ENCODE measurements around the gene ANKRD62. TPM values are rescaled to one million over a fixed set of nuclear protein-coding genes. Genes with fewer than 3 reads are reported as not detected.

The ANKRD62 gene
- total RNA-seq: not detected

DNA sequence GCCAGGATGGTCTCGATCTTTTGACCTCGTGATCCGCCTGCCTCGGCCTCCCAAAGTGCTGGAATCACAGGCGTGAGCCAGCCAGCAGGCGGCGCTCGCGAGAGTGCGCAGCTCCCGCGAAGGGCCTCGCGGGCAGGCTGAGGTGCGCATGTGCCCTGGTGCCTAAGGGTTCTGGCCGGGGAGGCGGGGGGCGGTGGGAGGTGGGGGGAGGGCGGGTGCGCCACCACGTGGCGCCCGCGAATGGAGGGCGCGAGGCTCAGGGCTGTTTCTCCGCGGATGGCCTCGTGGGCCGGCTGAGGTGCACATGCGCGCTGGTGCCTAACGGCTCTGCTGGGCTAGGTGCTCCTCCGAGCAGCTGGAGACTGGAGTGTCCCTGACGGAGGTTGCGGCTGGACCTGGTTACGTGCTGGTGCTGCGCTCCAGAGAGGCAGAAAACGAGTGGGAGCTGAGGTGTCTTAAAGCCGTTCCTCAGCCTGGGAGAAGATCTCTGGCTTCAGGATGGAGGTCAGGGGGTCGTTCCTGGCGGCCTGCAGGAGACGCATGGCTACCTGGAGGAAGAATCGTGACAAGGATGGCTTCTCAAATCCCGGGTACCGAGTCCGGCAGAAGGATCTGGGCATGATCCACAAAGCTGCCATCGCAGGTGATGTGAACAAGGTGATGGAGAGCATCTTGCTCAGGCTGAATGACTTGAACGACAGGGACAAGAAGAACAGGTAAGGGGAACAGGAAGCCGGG is at the start of gene ANKRD62:
ANKRD62 (plus strand) TSS at position 324 of the 738 bp plus-strand sequence; CDS start at position 499, 175 bp downstream.
- no peak for DNase-seq (ENCODE audit: low spot score)

- DNase-seq (ENCODE audit: low spot score): no peak
Measured at GRCh38 chr18:12044591-12044990, 49.1 kb upstream of the ANKRD62 start.

DNA sequence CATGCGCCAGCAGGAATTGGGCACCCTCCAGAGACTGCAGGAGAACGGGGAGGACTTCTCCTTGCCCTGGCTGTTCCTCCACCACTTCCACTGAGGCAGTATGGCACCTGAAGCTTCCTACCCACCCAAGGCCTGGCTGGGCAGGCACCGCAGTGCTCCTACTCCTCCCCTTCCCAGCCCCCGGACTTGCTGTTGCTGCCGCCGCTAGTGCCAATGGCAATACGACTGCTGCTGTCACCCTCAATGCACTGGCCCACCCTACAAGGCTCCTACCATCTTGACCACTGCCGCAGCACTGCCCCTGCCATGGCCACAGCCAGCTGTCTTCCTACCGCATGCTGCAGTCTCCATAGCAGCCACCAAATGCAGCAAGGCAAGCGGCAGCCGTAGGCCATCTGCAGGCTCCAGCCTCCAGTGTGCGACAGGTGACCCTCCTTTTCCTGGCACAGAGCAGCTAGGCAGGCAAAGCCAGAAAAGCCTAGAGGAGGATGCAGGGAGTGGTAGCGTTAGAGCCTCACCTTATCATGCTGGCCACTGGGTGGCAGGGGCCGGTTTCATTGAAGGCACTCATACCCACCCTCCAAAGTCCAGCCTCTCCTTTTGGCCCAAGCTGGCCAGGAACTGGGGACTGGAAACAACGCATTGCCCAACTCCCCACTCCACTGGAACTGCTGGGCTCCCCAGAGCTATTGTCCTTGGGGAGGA is 47.4 kb upstream of the ANKRD62 start:
- no peak for DNase-seq (ENCODE audit: low spot score)

DNA sequence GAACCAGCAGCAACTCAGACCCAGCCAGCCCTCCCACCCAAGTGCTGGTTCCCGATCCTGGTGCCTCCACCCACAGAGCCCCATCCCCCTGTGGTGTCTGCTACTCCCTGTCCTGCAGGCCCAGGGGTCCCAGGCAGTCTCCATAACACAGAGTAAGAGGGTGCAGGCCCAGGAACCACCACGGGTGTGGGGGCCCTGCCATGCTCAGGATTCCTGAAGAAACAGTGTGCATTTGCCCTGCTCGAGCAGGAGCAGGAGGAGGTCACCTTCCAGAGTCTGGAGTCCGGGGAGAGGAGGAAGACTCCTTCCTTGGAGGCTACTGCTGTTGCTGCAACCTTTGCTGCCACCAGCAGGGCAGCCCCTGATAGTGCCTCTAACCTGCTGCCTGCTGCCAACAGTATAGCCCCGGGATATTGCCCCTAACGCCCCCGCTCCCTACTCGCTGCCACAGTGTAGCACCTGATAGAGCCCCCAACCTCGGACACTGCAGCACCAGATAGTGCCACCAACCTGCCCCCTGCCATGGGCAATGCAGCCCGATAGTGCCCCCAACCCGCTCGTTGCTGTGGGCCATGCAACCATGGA is 46.8 kb upstream of the ANKRD62 start:
- no peak for DNase-seq (ENCODE audit: low spot score)

- DNase-seq (ENCODE audit: low spot score): no peak
Measured at GRCh38 chr18:12048010-12048826, 45.4 kb upstream of the ANKRD62 start.

GRCh38 chr18:12048827-12049175 is 44.8 kb upstream of the ANKRD62 start:
- no peak for DNase-seq (ENCODE audit: low spot score)

- DNase-seq (ENCODE audit: low spot score): no peak
Measured at GRCh38 chr18:12049978-12050811, 43.4 kb upstream of the ANKRD62 start.

- DNase-seq (ENCODE audit: low spot score): no peak
Measured at GRCh38 chr18:12052866-12053265, 40.8 kb upstream of the ANKRD62 start.

- DNase-seq (ENCODE audit: low spot score): no peak
Measured at GRCh38 chr18:12053289-12053688, 40.4 kb upstream of the ANKRD62 start.

DNA sequence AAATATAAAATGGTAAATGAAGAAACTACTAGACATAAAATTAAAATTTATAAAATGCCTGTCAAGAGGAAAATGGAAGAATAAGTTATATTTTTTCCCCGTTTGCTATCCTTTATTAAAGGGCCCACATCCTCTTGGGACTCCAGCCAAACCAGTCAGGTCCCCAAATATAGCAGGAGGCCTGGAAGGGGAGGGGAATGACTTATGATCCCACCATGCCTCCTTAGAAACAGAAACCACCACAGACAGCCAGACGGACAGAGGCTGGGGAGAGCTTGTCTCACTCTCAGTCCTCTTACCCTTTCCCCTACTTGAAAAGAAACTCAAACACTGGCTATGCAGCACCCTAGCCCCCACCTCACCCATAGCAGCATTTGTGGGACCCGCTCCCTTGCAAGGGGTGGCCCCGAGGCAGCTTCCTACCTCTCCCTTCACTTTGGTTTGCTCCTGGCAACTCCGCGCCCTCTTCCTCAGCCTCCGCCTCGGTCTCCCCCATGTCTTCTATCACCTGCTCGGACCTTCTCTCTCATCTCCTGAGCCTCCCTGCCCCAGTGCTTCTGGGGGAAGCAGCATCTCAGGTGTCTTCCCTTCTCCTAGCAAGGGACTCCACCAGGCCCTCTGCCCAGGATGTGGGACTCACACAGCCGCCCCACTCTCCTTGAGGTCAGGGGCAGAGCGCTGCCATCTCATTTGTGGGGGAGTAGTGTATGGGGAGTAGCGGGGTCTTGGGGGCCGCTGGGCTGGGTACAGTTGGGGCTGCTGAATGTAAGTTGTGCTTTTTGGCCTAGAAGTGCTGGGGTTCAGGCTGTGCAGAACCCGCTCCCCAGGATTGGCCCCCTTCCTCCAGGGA is 37.4 kb upstream of the ANKRD62 start:
- DNase-seq (ENCODE audit: low spot score): no peak

DNA sequence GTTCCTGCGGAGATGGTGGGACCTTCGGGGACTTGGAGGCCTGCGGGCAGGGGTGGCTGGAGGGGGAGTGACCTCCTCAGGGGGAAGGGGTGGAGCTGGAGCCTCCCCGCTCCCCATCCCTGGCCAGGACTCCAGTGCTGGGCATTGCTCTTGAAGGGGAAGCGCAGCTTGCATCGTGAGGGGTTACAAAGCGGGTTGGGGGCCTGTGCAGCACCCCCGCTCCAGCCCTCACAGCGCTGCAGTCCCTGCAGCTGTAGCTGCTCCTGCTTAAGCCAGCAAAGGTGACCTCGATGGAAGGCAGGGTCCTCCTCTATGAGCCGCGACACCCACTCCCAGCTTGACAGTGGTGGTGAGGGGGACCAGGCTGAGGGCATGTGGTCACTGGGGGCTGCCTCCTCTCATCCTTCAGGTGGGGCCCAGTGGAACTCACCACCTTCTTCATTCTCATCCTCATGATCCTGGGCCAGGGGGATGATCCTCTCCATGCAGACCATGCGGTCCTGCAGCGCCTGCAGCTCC is 36.7 kb upstream of the ANKRD62 start:
- no peak for DNase-seq (ENCODE audit: low spot score)

DNA sequence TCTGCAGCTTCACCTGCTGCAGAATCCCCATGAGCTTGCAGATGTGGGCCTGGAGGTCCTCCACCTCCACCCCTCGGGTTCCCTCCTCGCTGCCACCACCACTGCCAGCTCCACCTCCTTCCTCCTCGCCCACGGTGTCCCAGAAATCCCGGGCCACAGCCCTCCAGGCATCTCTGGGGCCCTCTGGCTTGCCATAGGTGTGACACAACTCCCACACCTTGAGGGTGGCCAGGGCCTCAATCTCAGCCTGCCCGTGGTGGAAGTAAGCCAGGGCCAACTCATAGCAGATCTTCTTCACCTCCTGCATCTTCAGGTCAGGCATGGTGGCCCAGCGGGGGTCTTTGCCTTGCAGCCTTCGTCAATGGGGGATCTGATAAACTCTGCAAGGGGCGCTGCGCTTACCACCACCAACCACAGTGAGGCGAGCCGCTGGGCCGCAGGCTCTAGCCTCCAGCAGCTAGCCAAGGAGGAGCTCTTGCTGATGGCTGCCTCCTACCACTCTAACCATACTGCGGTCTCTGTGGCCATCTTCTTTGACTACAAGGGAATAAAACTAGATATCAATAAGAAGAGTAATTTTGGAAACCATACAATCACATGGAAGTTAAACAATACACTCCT is 36.1 kb upstream of the ANKRD62 start:
- no peak for DNase-seq (ENCODE audit: low spot score)

- DNase-seq (ENCODE audit: low spot score): no peak
Measured at GRCh38 chr18:12059334-12060181, 34.1 kb upstream of the ANKRD62 start.

DNA sequence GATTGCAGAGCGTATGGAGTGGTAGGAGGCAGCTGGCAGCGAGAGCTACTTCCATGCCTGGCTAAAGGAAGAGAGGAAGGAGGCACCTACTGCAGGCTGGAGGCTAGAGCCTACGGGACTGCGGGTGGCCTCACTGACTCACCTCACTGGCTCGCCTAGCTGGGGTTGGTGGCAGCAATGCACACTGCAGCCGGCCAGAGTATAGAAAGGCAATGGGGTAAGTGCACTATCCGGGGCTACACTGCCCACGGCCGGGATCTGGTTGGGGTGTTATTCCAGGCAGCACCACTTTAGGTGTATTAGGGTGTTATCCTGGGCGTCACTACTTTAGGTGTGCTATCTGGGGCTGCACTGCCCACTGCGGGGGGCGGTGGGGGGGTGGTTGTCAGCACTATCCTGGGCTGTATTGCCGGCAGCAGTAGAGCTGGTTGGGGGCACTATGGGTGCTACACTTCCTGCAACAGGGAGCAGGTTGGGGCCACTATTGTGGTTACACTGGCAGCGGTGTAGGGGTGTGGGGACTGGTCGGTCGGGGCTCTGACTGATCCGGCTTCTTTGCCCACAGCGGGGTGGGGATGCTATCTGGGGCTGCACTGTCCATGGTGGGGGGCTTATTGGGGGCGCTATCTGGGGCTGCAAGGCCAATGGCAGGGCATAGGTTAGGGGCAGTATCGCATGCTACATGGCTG is 33.3 kb upstream of the ANKRD62 start:
- DNase-seq (ENCODE audit: low spot score): no peak

DNA sequence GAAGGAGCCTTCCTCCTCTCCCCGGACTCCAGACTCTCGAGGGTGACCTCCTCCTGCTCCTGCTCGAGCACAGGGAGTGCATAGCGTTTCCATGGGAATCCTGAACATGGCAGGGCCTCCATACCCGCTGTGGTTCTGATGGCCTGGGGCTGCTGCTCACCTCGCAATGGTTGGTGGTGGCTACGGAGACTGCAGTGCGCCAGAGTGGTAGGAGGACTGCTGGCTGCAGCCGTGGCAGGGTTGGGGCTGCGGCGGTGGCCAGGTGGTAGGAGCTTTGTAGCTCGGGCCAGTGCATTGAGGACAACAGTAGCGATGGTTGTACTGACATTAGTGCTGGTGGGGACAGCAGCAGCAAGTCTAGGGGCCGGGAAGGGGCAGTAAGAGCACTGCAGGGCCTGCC is 32.0 kb upstream of the ANKRD62 start:
- DNase-seq (ENCODE audit: low spot score): no peak

DNA sequence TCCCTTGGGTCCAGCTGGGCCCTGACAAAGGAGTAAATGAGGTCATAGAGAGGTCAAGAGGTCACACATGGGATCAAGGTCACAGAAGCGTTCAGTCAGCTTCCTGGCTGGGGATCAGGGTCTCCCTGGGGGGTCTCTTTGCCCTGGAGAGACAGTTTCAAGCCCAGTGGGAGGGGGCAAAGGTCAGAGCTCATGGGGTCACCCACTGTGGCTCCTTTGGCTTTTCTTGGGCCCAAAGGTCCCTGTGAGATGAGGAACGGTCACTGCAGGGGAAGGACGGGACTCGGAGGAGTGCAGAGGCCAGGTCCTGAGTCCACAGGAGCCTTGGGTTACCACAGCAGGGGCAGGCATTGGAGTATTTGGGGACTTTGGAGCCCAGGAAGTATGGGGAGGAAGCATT is 30.7 kb upstream of the ANKRD62 start:
- no peak for DNase-seq (ENCODE audit: low spot score)

DNA sequence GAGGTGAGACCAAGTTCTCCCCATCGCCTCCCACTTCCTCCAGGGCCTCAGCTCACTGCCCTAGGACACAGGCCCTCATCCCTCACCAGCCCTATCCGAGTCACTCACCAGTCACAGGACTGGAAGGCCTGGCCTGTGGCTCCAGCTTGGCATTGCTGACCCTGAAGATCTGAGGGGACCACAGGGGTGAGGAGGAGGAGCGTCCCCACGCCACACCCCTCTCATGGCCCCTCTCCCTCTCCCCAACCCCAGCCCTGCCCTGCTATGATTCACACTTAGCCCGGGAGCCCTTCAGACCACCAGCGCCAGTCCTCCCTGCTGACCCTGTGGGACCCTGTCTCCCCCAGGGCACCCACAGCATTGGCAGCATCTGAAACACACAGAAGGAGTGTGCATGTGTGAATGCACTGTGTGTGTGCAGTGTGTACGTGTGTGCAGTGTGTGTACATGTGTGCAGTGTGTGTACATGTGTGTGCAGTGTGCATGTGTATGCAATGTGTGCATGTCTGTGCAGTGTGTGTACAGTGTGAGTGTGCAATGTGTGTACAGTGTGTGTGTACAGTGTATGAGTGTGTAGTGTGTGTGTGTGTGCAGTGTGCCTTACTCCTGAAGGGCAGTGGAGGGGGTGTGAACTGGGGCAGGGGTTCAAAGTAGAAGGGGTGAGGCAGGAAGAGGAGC is 29.4 kb upstream of the ANKRD62 start:
- DNase-seq (ENCODE audit: low spot score): no peak

- DNase-seq (ENCODE audit: low spot score): no peak
Measured at GRCh38 chr18:12065397-12065796, 28.2 kb upstream of the ANKRD62 start.

All from ureter (tissue), 1 donor.